IMR-90 (cell line): Measurements from ENCODE around the gene MAS1. TPM values are rescaled to one million over a fixed set of nuclear protein-coding genes. Genes with fewer than 3 reads are reported as not detected.

Experiments used
- ATAC-seq: fragments of 200-7000 bp; cut with Tn5 transposase; 2 replicates; pipeline ENCODE4 v1.9.1; 2020; ENCODE audit warnings: low read depth, mild to moderate bottlenecking, moderate library complexity
- BruUV-seq: library from RNA; stranded (reverse); fragments of 400-500 nt; replicated peaks from 2 replicates; lab custom pipeline; 2021; lab: Mats Ljungman, UMichigan
- CTCF ChIA-PET: fragments of 300-600 bp; formaldehyde crosslinking; extraction: SDS; loops from one replicate; lab custom pipeline; 2021; ENCODE audit warnings: antibody characterized with exemption; lab: Yijun Ruan, JAX
- POLR2A ChIA-PET: fragments of 300-600 bp; sonication (Branson Sonifier 250); formaldehyde crosslinking; loops from one replicate; lab custom pipeline; 2022; ENCODE audit warnings: antibody characterized with exemption; ENCODE audit not compliant: unreplicated experiment; lab: Charles Lee
- DNase-seq: peaks from one replicate; pipeline ENCODE4 v3.0.0; 2013
- H2AFZ ChIP-seq: replicated peaks from 2 replicates; pipeline ENCODE3; 2013; ENCODE audit warnings: low read length, mild to moderate bottlenecking; ENCODE audit not compliant: poor library complexity
- H2AK5ac ChIP-seq: 2 replicates; pipeline ENCODE4 v1.6.1; 2013; ENCODE audit warnings: low read depth, low read length, inconsistent platforms
- H2AK9ac ChIP-seq: replicated peaks from 2 replicates; pipeline ENCODE3; 2013; ENCODE audit warnings: mild to moderate bottlenecking, low read depth, low read length, moderate library complexity; ENCODE audit not compliant: poor library complexity
- H2BK120ac ChIP-seq: 2 replicates; pipeline ENCODE4 v1.6.1; 2013; ENCODE audit warnings: low read depth, low read length, inconsistent platforms
- H2BK15ac ChIP-seq: 3 replicates; pipeline ENCODE4 v1.6.1; 2013; ENCODE audit warnings: low read depth, low read length, inconsistent platforms
- H2BK20ac ChIP-seq: 2 replicates; pipeline ENCODE4 v1.6.1; 2013; ENCODE audit warnings: low read depth, mild to moderate bottlenecking, inconsistent platforms, low read length, moderate library complexity
- H2BK5ac ChIP-seq: 2 replicates; pipeline ENCODE4 v1.6.1; 2013; ENCODE audit warnings: mild to moderate bottlenecking, low read depth, low read length, inconsistent platforms; ENCODE audit not compliant: poor library complexity, severe bottlenecking
- H3K14ac ChIP-seq: replicated peaks from 2 replicates; pipeline ENCODE4 v1.6.1; 2013; ENCODE audit warnings: low read depth, low read length, inconsistent platforms
- H3K18ac ChIP-seq: 2 replicates; pipeline ENCODE4 v1.6.1; 2013; ENCODE audit warnings: low read depth, low read length, control low read depth
- H3K23ac ChIP-seq: 2 replicates; pipeline ENCODE4 v1.6.1; 2013; ENCODE audit warnings: low read depth, low read length, inconsistent platforms
- H3K27ac ChIP-seq: 2 replicates; pipeline ENCODE4 v1.5.1; 2013; ENCODE audit warnings: mild to moderate bottlenecking, control low read depth, low read length; ENCODE audit not compliant: insufficient read depth
- H3K27me3 ChIP-seq: 2 replicates; pipeline ENCODE4 v1.6.1; 2013; ENCODE audit warnings: low read length; ENCODE audit not compliant: control insufficient read depth, insufficient read depth
- H3K36me3 ChIP-seq: 2 replicates; pipeline ENCODE4 v1.6.1; 2013; ENCODE audit warnings: low read length, mixed read lengths; ENCODE audit not compliant: control insufficient read depth, insufficient read depth
- H3K4ac ChIP-seq: 2 replicates; pipeline ENCODE4 v1.6.1; 2013; ENCODE audit warnings: low read depth, low read length, inconsistent platforms
- H3K4me1 ChIP-seq: 2 replicates; pipeline ENCODE4 v1.6.1; 2013; ENCODE audit warnings: low read length, mixed read lengths; ENCODE audit not compliant: control insufficient read depth, insufficient read depth
- H3K4me2 ChIP-seq: 2 replicates; pipeline ENCODE4 v1.6.1; 2013; ENCODE audit warnings: low read depth, mild to moderate bottlenecking, control low read depth, low read length, moderate library complexity
- H3K4me3 ChIP-seq: 2 replicates; pipeline ENCODE4 v1.5.1; 2013; ENCODE audit warnings: low read depth, mild to moderate bottlenecking, control low read depth, low read length, moderate library complexity; ENCODE audit not compliant: insufficient read depth
- H3K56ac ChIP-seq: 2 replicates; pipeline ENCODE4 v1.6.1; 2013; ENCODE audit warnings: low read length, inconsistent platforms; ENCODE audit not compliant: insufficient read depth; ENCODE audit errors: extremely low read depth
- H3K79me1 ChIP-seq, 2 experiments: 2 replicates each; pipeline ENCODE4 v1.6.1; 2013; ENCODE audit warnings: low read length in 2 of 2, inconsistent platforms in 1 of 2, low read depth in 1 of 2
- H3K9ac ChIP-seq: 2 replicates; pipeline ENCODE4 v1.6.1; 2013; ENCODE audit warnings: low read depth, low read length, control low read depth
- H3K9me1 ChIP-seq: 2 replicates; pipeline ENCODE4 v1.6.1; 2013; ENCODE audit warnings: low read length, inconsistent platforms; ENCODE audit not compliant: insufficient read depth
- H3K9me3 ChIP-seq: 2 replicates; pipeline ENCODE4 v1.6.1; 2013; ENCODE audit warnings: low read length; ENCODE audit not compliant: control insufficient read depth, insufficient read depth
- H4K20me1 ChIP-seq: 2 replicates; pipeline ENCODE4 v1.6.1; 2013; ENCODE audit warnings: low read length, inconsistent platforms; ENCODE audit not compliant: insufficient read depth
- H4K5ac ChIP-seq: 2 replicates; pipeline ENCODE4 v1.6.1; 2013; ENCODE audit warnings: mild to moderate bottlenecking, low read depth, low read length, control low read depth
- H4K8ac ChIP-seq, 2 experiments: 2 replicates each; pipeline ENCODE4 v1.6.1; 2013; ENCODE audit warnings: low read depth in 2 of 2, low read length in 2 of 2, control low read depth in 1 of 2, inconsistent platforms in 1 of 2
- H4K91ac ChIP-seq: 2 replicates; pipeline ENCODE4 v1.6.1; 2013; ENCODE audit warnings: low read depth, low read length, inconsistent platforms; ENCODE audit not compliant: insufficient read depth
- BHLHE40 ChIP-seq: fragments of 150-350 bp; IDR thresholded peaks from 2 replicates; pipeline ENCODE4 v1.6.1; 2016; ENCODE audit warnings: mild to moderate bottlenecking, low read depth, low read length
- CHD1 ChIP-seq: IDR thresholded peaks from 2 replicates; pipeline ENCODE4 v1.6.1; 2012; ENCODE audit warnings: low read depth, low read length, improper control_type of control experiment
- CTCF ChIP-seq: conservative IDR thresholded peaks from 2 replicates; pipeline ENCODE4 v1.5.1; 2012; ENCODE audit warnings: mild to moderate bottlenecking, low read depth, low read length, improper control_type of control experiment
- ELK1 ChIP-seq: fragments of 150-350 bp; IDR thresholded peaks from 2 replicates; pipeline ENCODE4 v1.6.1; 2016; ENCODE audit warnings: low read depth, mild to moderate bottlenecking, low read length, moderate library complexity, borderline replicate concordance
- MAFK ChIP-seq: IDR thresholded peaks from 2 replicates; pipeline ENCODE4 v1.6.1; 2012; ENCODE audit warnings: low read depth, low read length, improper control_type of control experiment
- MXI1 ChIP-seq: IDR thresholded peaks from 2 replicates; pipeline ENCODE4 v1.6.1; 2012; ENCODE audit warnings: low read depth, mild to moderate bottlenecking, low read length, moderate library complexity, borderline replicate concordance
- POLR2A ChIP-seq: IDR thresholded peaks from 2 replicates; pipeline ENCODE4 v1.6.1; 2012; ENCODE audit warnings: mild to moderate bottlenecking, low read depth, low read length
- RAD21 ChIP-seq: IDR thresholded peaks from 2 replicates; pipeline ENCODE4 v1.6.1; 2012; ENCODE audit warnings: low read length, improper control_type of control experiment
- RFX5 ChIP-seq: IDR thresholded peaks from 2 replicates; pipeline ENCODE4 v1.8.0; 2012; ENCODE audit warnings: low read depth, mild to moderate bottlenecking, low read length, moderate library complexity
- SMC3 ChIP-seq: fragments of 150-350 bp; IDR thresholded peaks from 2 replicates; pipeline ENCODE4 v1.6.1; 2016; ENCODE audit warnings: low read depth, mild to moderate bottlenecking, antibody characterized with exemption, low read length, moderate library complexity
- WGBS, 2 experiments: methylation state at CpG; one replicate each; pipeline versions ENCODE4 v1.1.5 to v1.1.7; 2013; ENCODE audit warnings: missing lambda C conversion rate in 2 of 2; ENCODE audit not compliant: insufficient read length in 1 of 2; ENCODE audit errors: extremely low coverage in 2 of 2; 5-methylcytosine and 5-hydroxymethylcytosine counted together
- dilution Hi-C: fragments of 300-500 bp; cut with HindIII; formaldehyde crosslinking; loops from one replicate; pipeline ENCODE4 v1.14.3; 2018; ENCODE audit warnings: low sequenced_read_pairs; ENCODE audit not compliant: unreplicated experiment
- in situ Hi-C: fragments of 300-500 bp; cut with MboI; formaldehyde crosslinking; loops from 3 replicates; pipeline ENCODE4 v1.14.3; 2019; ENCODE audit warnings: low sequenced_read_pairs, inconsistent platforms, mixed read lengths
- intact Hi-C: fragments of 100-400 bp; cut with micrococcal nuclease; formaldehyde crosslinking; loops from 2 replicates; pipeline ENCODE4 v1.10.0; 2022
- polyA plus RNA-seq, 3 experiments: library from polyadenylated mRNA; depleted of rRNA; stranded (reverse); fragments of >200 nt; gene quantifications; 2 replicates each; pipeline ENCODE4 v1.2.3, GENCODE V29; 2012; ENCODE audit warnings: low replicate concordance in 1 of 3
- total RNA-seq: library from RNA; depleted of rRNA; stranded (reverse); fragments of >200 nt; gene quantifications from 2 replicates; pipeline ENCODE4 v1.2.3, GENCODE V29; 2012

Gene MAS1
- total and polyA plus RNA-seq, 2 of the 4 experiments (the other 2 are of a cell fraction), result under 0.01 TPM; not detected in 1

- Histone ChIP-seq H3K4me1 (peaks cover 2% of the 10 kb centered on the region), H4K20me1 (no peaks in the 10 kb centered on the region), H3K4ac (no peak overlapping the region), H4K5ac (no peak overlapping the region), H3K56ac (no peak overlapping the region), H3K27me3 (peaks cover 33% of the 10 kb centered on the region), H2AFZ (no peak overlapping the region), H3K4me2 (no peak overlapping the region), H3K36me3 (no peaks in the 10 kb centered on the region), H3K23ac (no peak overlapping the region), H2BK15ac (no peak overlapping the region), H2BK120ac (no peak overlapping the region), H3K27ac (no peak overlapping the region), H3K79me1 (no peaks in the 10 kb centered on the region), H2BK5ac (no peak overlapping the region), H3K9ac (no peak overlapping the region), H2AK5ac (no peak overlapping the region), H3K14ac (no peak overlapping the region), H3K4me3 (no peak overlapping the region), H3K9me1 (no peaks in the 10 kb centered on the region), H3K9me3 (no peaks in the 10 kb centered on the region; the same call in 1 of the 2 replicates), H4K8ac (no peak overlapping the region), H3K18ac (no peak overlapping the region), H4K91ac (no peak overlapping the region), H2AK9ac (no peak overlapping the region), H2BK20ac (no peak overlapping the region)
- ATAC-seq (no peak), DNase-seq (no peak)
- intact Hi-C loops (no loop called here), in situ Hi-C loops (no loop called here), dilution Hi-C loops (no loop called here)
- TF ChIP-seq POLR2A (no peak), ELK1 (no peak), MAFK (no peak), CTCF (no peak), RAD21 (no peak), BHLHE40 (no peak), MXI1 (no peak), SMC3 (no peak), CHD1 (no peak), RFX5 (no peak)
- ChIA-PET CTCF (no interaction called here), POLR2A (no interaction called here)
- BruUV-seq, result no TSS peak
- WGBS, 2 experiments, result no CpG with 5 or more reads among the region's 6 CpGs
These were observed 23.2 kb downstream of the MAS1 start for GRCh38 chr6:159913862-159914564.
